Measurements from ENCODE around the gene HPS1.

Gene HPS1

GRCh38 chr10:98485959-98486358 is 39.2 kb upstream of the HPS1 start:
- POLR2A ChIA-PET = no interaction called here
- DNase-seq = no peak
- peaks cover 0 to 2% (median 0%) of the 10 kb centered on the region in 5 experiments for H3K9me3 ChIP-seq (ENCODE audit: control extremely low read depth in 1 of 5, control insufficient read depth in 4 of 5, insufficient read depth in 2 of 5, low read depth in 1 of 5, low read length in 4 of 5)
- no peaks in the 10 kb centered on the region for H3K36me3 ChIP-seq (ENCODE audit: control insufficient read depth in 4 of 4, insufficient read depth in 4 of 4, low read length in 3 of 4)
- H3K27me3 ChIP-seq (replicated peaks in 2 of 5; ENCODE audit: control insufficient read depth in 4 of 5, insufficient read depth in 5 of 5, low read length in 4 of 5) = no peaks in the 10 kb centered on the region
- no peak overlapping the region for H3K27ac ChIP-seq (ENCODE audit: insufficient read depth in 1 of 2, low read depth in 1 of 2, low read length in 2 of 2, poor library complexity in 1 of 2, severe bottlenecking in 2 of 2)
- 100% methylated on average over 2 of the region's 2 CpGs for WGBS (ENCODE audit: insufficient coverage)
- H3K4me1 ChIP-seq (ENCODE audit: control extremely low read depth in 1 of 4, control insufficient read depth in 4 of 4, insufficient read depth in 4 of 4, low read length in 3 of 4) = peaks cover 0 to 4% (median 1%) of the 10 kb centered on the region in 4 experiments
- no peak overlapping the region for H3K4me3 ChIP-seq (ENCODE audit: control insufficient read depth in 1 of 7, extremely low read depth in 1 of 7, insufficient read depth in 4 of 7, low read depth in 2 of 7, low read length in 6 of 7)
- CTCF ChIA-PET = no interaction called here

GRCh38 chr10:98483658-98484057 is 36.9 kb upstream of the HPS1 start:
- H3K36me3 ChIP-seq (ENCODE audit: control insufficient read depth in 4 of 4, insufficient read depth in 4 of 4, low read length in 3 of 4) = no peaks in the 10 kb centered on the region
- ChIA-PET CTCF (no interaction called here), POLR2A (no interaction called here)
- no peak overlapping the region for H3K27ac ChIP-seq (ENCODE audit: insufficient read depth in 1 of 2, low read depth in 1 of 2, low read length in 2 of 2, poor library complexity in 1 of 2, severe bottlenecking in 2 of 2)
- H3K4me3 ChIP-seq (ENCODE audit: control insufficient read depth in 1 of 7, extremely low read depth in 1 of 7, insufficient read depth in 4 of 7, low read depth in 2 of 7, low read length in 6 of 7) = no peak overlapping the region
- DNase-seq = no peak
- peaks cover 0 to 2% (median 0%) of the 10 kb centered on the region in 5 experiments for H3K9me3 ChIP-seq (ENCODE audit: control extremely low read depth in 1 of 5, control insufficient read depth in 4 of 5, insufficient read depth in 2 of 5, low read depth in 1 of 5, low read length in 4 of 5)
- peaks cover 0 to 4% (median 1%) of the 10 kb centered on the region in 4 experiments for H3K4me1 ChIP-seq (ENCODE audit: control extremely low read depth in 1 of 4, control insufficient read depth in 4 of 4, insufficient read depth in 4 of 4, low read length in 3 of 4)
- H3K27me3 ChIP-seq (replicated peaks in 2 of 5; ENCODE audit: control insufficient read depth in 4 of 5, insufficient read depth in 5 of 5, low read length in 4 of 5) = no peaks in the 10 kb centered on the region

DNA sequence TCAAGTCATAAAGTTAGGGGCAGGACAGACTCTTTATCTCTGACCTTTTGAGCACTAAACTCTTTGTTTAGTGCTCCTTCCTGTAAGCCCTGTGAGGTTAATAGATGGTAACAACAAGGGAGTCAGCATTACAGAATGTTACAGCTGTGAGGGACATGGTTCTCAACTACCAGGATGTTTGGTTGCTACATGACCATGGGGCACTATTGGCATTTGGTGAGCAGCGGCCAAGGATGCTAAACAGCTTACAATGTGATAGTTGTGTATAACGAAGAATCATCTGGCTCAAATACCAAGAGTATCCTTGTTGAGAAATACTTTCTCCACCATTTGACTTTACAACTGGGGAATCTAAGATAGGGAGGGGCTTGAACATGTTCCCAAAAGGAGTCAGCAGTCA is 35.4 kb upstream of the HPS1 start:
- Histone ChIP-seq H3K27ac (ENCODE audit: insufficient read depth in 1 of 2, low read depth in 1 of 2, low read length in 2 of 2, poor library complexity in 1 of 2, severe bottlenecking in 2 of 2) (no peak overlapping the region), H3K27me3 (replicated peaks in 2 of 5; ENCODE audit: control insufficient read depth in 4 of 5, insufficient read depth in 5 of 5, low read length in 4 of 5) (no peaks in the 10 kb centered on the region), H3K4me3 (ENCODE audit: control insufficient read depth in 1 of 7, extremely low read depth in 1 of 7, insufficient read depth in 4 of 7, low read depth in 2 of 7, low read length in 6 of 7) (no peak overlapping the region), H3K4me1 (ENCODE audit: control extremely low read depth in 1 of 4, control insufficient read depth in 4 of 4, insufficient read depth in 4 of 4, low read length in 3 of 4) (peaks cover 0 to 3% (median 0%) of the 10 kb centered on the region in 4 experiments), H3K9me3 (ENCODE audit: control extremely low read depth in 1 of 5, control insufficient read depth in 4 of 5, insufficient read depth in 2 of 5, low read depth in 1 of 5, low read length in 4 of 5) (peaks cover 0 to 2% (median 0%) of the 10 kb centered on the region in 5 experiments), H3K36me3 (ENCODE audit: control insufficient read depth in 4 of 4, insufficient read depth in 4 of 4, low read length in 3 of 4) (no peaks in the 10 kb centered on the region)
- no CpG with 5 or more reads among the region's 2 CpGs for WGBS (ENCODE audit: insufficient coverage)
- ChIA-PET CTCF (interaction anchor here (1.3 kb wide), 1 partner anchor 14 kb away, joined by 3 read pairs; no protein-coding TSS in a partner anchor), POLR2A (no interaction called here)
- no peak for DNase-seq

DNA sequence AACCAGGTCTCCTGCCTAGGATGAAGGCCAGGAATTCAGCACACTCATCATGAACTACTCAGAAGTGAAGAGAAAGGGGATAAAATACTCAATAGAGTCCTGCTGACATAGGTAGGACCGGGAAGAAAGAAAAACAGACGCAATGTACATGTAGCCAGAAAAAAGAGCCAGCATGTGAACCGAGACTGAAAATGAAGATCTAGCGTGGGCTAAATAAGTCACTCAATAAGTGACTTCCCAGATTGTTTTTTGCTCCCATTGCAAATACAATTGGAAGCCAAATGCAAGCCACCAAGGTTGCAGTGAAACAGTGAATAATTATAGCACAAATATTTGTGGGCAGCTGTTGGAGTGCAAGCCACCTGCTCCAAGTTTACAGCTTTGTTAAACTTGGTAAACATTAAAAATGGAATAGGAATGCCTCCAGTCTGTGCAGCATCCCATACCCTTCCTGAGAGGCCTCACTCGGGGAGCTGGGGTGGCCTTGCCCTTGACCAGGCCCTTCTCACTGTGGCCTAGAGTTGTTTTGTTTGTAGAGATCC is 34.7 kb upstream of the HPS1 start:
- H3K4me1 ChIP-seq (ENCODE audit: control extremely low read depth in 1 of 4, control insufficient read depth in 4 of 4, insufficient read depth in 4 of 4, low read length in 3 of 4) = peaks cover 0 to 3% (median 0%) of the 10 kb centered on the region in 4 experiments
- CTCF ChIA-PET = interaction anchor here (1.3 kb wide), 1 partner anchor 15 kb away, joined by 3 read pairs; no protein-coding TSS in a partner anchor
- H3K36me3 ChIP-seq (ENCODE audit: control insufficient read depth in 4 of 4, insufficient read depth in 4 of 4, low read length in 3 of 4) = no peaks in the 10 kb centered on the region
- no peak overlapping the region for H3K27ac ChIP-seq (ENCODE audit: insufficient read depth in 1 of 2, low read depth in 1 of 2, low read length in 2 of 2, poor library complexity in 1 of 2, severe bottlenecking in 2 of 2)
- no peak overlapping the region for H3K4me3 ChIP-seq (ENCODE audit: control insufficient read depth in 1 of 7, extremely low read depth in 1 of 7, insufficient read depth in 4 of 7, low read depth in 2 of 7, low read length in 6 of 7)
- no peak for DNase-seq
- H3K27me3 ChIP-seq (replicated peaks in 2 of 5; ENCODE audit: control insufficient read depth in 4 of 5, insufficient read depth in 5 of 5, low read length in 4 of 5) = no peaks in the 10 kb centered on the region
- peaks cover 0 to 2% (median 0%) of the 10 kb centered on the region in 5 experiments for H3K9me3 ChIP-seq (ENCODE audit: control extremely low read depth in 1 of 5, control insufficient read depth in 4 of 5, insufficient read depth in 2 of 5, low read depth in 1 of 5, low read length in 4 of 5)
- POLR2A ChIA-PET = no interaction called here
- WGBS (ENCODE audit: insufficient coverage) = 97% methylated on average over 5 of the region's 5 CpGs

GRCh38 chr10:98478430-98479222 is 31.9 kb upstream of the HPS1 start:
- ChIA-PET CTCF (interaction anchor here (1.1 to 1.4 kb wide), 2 partner anchors 10 to 12 kb away, joined by 4 to 5 read pairs; no protein-coding TSS in a partner anchor), POLR2A (no interaction called here)
- 95% methylated on average over 4 of the region's 6 CpGs for WGBS (ENCODE audit: insufficient coverage)
- H3K4me1 ChIP-seq (ENCODE audit: control extremely low read depth in 1 of 4, control insufficient read depth in 4 of 4, insufficient read depth in 4 of 4, low read length in 3 of 4) = peaks cover 0 to 3% (median 0%) of the 10 kb centered on the region in 4 experiments
- H3K27ac ChIP-seq (ENCODE audit: insufficient read depth in 1 of 2, low read depth in 1 of 2, low read length in 2 of 2, poor library complexity in 1 of 2, severe bottlenecking in 2 of 2) = no peak overlapping the region
- H3K4me3 ChIP-seq (ENCODE audit: control insufficient read depth in 1 of 7, extremely low read depth in 1 of 7, insufficient read depth in 4 of 7, low read depth in 2 of 7, low read length in 6 of 7) = no peak overlapping the region
- DNase-seq = no peak
- no peaks in the 10 kb centered on the region for H3K27me3 ChIP-seq (replicated peaks in 2 of 5; ENCODE audit: control insufficient read depth in 4 of 5, insufficient read depth in 5 of 5, low read length in 4 of 5)
- H3K9me3 ChIP-seq (ENCODE audit: control extremely low read depth in 1 of 5, control insufficient read depth in 4 of 5, insufficient read depth in 2 of 5, low read depth in 1 of 5, low read length in 4 of 5) = peaks cover 0 to 2% (median 0%) of the 10 kb centered on the region in 5 experiments
- no peaks in the 10 kb centered on the region for H3K36me3 ChIP-seq (ENCODE audit: control insufficient read depth in 4 of 4, insufficient read depth in 4 of 4, low read length in 3 of 4)

GRCh38 chr10:98477861-98478260 is 31.1 kb upstream of the HPS1 start:
- POLR2A ChIA-PET = no interaction called here
- Histone ChIP-seq H3K4me3 (ENCODE audit: control insufficient read depth in 1 of 7, extremely low read depth in 1 of 7, insufficient read depth in 4 of 7, low read depth in 2 of 7, low read length in 6 of 7) (no peak overlapping the region), H3K27me3 (replicated peaks in 2 of 5; ENCODE audit: control insufficient read depth in 4 of 5, insufficient read depth in 5 of 5, low read length in 4 of 5) (no peaks in the 10 kb centered on the region), H3K27ac (ENCODE audit: insufficient read depth in 1 of 2, low read depth in 1 of 2, low read length in 2 of 2, poor library complexity in 1 of 2, severe bottlenecking in 2 of 2) (no peak overlapping the region), H3K36me3 (ENCODE audit: control insufficient read depth in 4 of 4, insufficient read depth in 4 of 4, low read length in 3 of 4) (no peaks in the 10 kb centered on the region), H3K4me1 (ENCODE audit: control extremely low read depth in 1 of 4, control insufficient read depth in 4 of 4, insufficient read depth in 4 of 4, low read length in 3 of 4) (peaks cover 0 to 3% (median 0%) of the 10 kb centered on the region in 4 experiments), H3K9me3 (ENCODE audit: control extremely low read depth in 1 of 5, control insufficient read depth in 4 of 5, insufficient read depth in 2 of 5, low read depth in 1 of 5, low read length in 4 of 5) (no peaks in the 10 kb centered on the region)
- DNase-seq = no peak
- CTCF ChIA-PET = interaction anchor here (1.1 to 1.4 kb wide), 2 partner anchors 9 to 11 kb away, joined by 4 to 5 read pairs; no protein-coding TSS in a partner anchor

- no peak for DNase-seq
- POLR2A ChIA-PET = interaction anchor here (0.6 kb wide), 1 partner anchor 566 kb away, joined by 4 read pairs; no protein-coding TSS in a partner anchor
- no peak overlapping the region for H3K4me3 ChIP-seq (ENCODE audit: control insufficient read depth in 1 of 7, extremely low read depth in 1 of 7, insufficient read depth in 4 of 7, low read depth in 2 of 7, low read length in 6 of 7)
- H3K27ac ChIP-seq (ENCODE audit: insufficient read depth in 1 of 2, low read depth in 1 of 2, low read length in 2 of 2, poor library complexity in 1 of 2, severe bottlenecking in 2 of 2) = no peak overlapping the region
- H3K36me3 ChIP-seq (ENCODE audit: control insufficient read depth in 4 of 4, insufficient read depth in 4 of 4, low read length in 3 of 4) = no peaks in the 10 kb centered on the region
- peaks cover 0 to 3% (median 1%) of the 10 kb centered on the region in 4 experiments for H3K4me1 ChIP-seq (ENCODE audit: control extremely low read depth in 1 of 4, control insufficient read depth in 4 of 4, insufficient read depth in 4 of 4, low read length in 3 of 4)
- H3K9me3 ChIP-seq (ENCODE audit: control extremely low read depth in 1 of 5, control insufficient read depth in 4 of 5, insufficient read depth in 2 of 5, low read depth in 1 of 5, low read length in 4 of 5) = no peaks in the 10 kb centered on the region
- CTCF ChIA-PET = no interaction called here
- peaks cover 0 to 4% (median 0%) of the 10 kb centered on the region in 5 experiments for H3K27me3 ChIP-seq (replicated peaks in 2 of 5; ENCODE audit: control insufficient read depth in 4 of 5, insufficient read depth in 5 of 5, low read length in 4 of 5)
Observed at GRCh38 chr10:98474628-98475027, 27.9 kb upstream of the HPS1 start.

All from common myeloid progenitor, CD34-positive (primary cell).